Activated naive CD4-positive, alpha-beta T cell treated with anti-CD3 and anti-CD28 coated beads, Interleukin-2, amount 50 U/mL, for 16 hours (primary cell): ENCODE measurements around the gene PPP4R1.

Source experiments
- DNase-seq: peaks from one replicate; pipeline ENCODE4 v3.0.0-alpha.2; 2020

PPP4R1 gene

GRCh38 chr18:9545029-9545428 lies 69.3 kb downstream of the PPP4R1 start:
- no peak for DNase-seq

GRCh38 chr18:9542924-9543323 lies 71.4 kb downstream of the PPP4R1 start:
- DNase-seq, result no peak

GRCh38 chr18:9539938-9540337 lies 74.4 kb downstream of the PPP4R1 start:
- DNase-seq, result no peak

GRCh38 chr18:9539283-9539682 lies 75.1 kb downstream of the PPP4R1 start:
- no peak for DNase-seq

GRCh38 chr18:9537677-9538076 lies 76.7 kb downstream of the PPP4R1 start:
- no peak for DNase-seq

- DNase-seq, result no peak
Observed at GRCh38 chr18:9536354-9537152, 77.8 kb downstream of the PPP4R1 start.

- DNase-seq, result no peak
Observed at GRCh38 chr18:9535430-9535991, 78.8 kb downstream of the PPP4R1 start.

- no peak for DNase-seq
Observed at GRCh38 chr18:9534844-9535243, 79.5 kb downstream of the PPP4R1 start.

GRCh38 chr18:9531791-9532410 lies 82.5 kb downstream of the PPP4R1 start:
- no peak for DNase-seq

- no peak for DNase-seq
Observed at GRCh38 chr18:9530226-9531009, 83.9 kb downstream of the PPP4R1 start.

GRCh38 chr18:9526458-9526857 lies 87.9 kb downstream of the PPP4R1 start:
- no peak for DNase-seq

GRCh38 chr18:9522952-9523351 lies 91.4 kb downstream of the PPP4R1 start:
- no peak for DNase-seq

GRCh38 chr18:9521770-9522169 lies 92.6 kb downstream of the PPP4R1 start:
- DNase-seq, result no peak

- DNase-seq, result no peak
Observed at GRCh38 chr18:9520666-9521065, 93.7 kb downstream of the PPP4R1 start.

- no peak for DNase-seq
Observed at GRCh38 chr18:9519399-9519798, 95.0 kb downstream of the PPP4R1 start.

- no peak for DNase-seq
Observed at GRCh38 chr18:9517869-9518268, 96.5 kb downstream of the PPP4R1 start.

- DNase-seq, result no peak
Observed at GRCh38 chr18:9516437-9517064, 97.8 kb downstream of the PPP4R1 start.

- DNase-seq, result no peak
Observed at GRCh38 chr18:9513971-9514512, 100.3 kb downstream of the PPP4R1 start.

- no peak for DNase-seq
Observed at GRCh38 chr18:9508446-9509025, 105.8 kb downstream of the PPP4R1 start.

GRCh38 chr18:9507565-9508088 lies 106.7 kb downstream of the PPP4R1 start:
- DNase-seq, result no peak

GRCh38 chr18:9506046-9506792 lies 108.1 kb downstream of the PPP4R1 start:
- no peak for DNase-seq
